GM21381 (cell line): ENCODE data around the gene MEX3D.
A peak's percentile ranks its signal among the peaks of the same experiment; 100 is the strongest.
"Not testable (repeated sequence)": the region's sequence is repeated elsewhere in the genome, so short reads cannot be mapped to it uniquely, and the experiment has no call there.

Experiments
- ATAC-seq: cut with Tn5 transposase; IDR thresholded peaks from one replicate; pipeline ENCODE4 v1.9.1; 2021; ENCODE audit warnings: mild to moderate bottlenecking, moderate library complexity; ENCODE audit not compliant: unreplicated experiment

Gene MEX3D

DNA sequence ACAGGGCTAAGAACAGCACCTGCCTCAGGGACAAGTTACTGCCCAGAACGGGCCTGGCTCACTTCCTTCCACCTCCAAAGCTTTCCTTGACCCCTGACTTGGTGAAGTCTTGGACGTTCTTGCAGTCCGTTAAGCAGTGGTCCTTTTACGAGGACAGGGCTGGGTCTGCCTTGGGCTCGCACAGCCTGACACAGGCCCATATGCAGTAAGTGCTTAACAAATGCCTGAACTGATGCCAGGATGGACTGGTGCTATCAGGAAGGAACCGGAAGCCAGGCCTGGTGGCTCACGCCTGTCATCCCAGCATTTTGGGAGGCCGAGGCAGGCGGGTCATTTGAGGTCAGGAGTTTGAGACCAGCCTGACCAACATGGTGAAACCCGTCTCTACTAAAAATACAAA lies 46.1 kb downstream of the MEX3D start:
- ATAC-seq: no peak

DNA sequence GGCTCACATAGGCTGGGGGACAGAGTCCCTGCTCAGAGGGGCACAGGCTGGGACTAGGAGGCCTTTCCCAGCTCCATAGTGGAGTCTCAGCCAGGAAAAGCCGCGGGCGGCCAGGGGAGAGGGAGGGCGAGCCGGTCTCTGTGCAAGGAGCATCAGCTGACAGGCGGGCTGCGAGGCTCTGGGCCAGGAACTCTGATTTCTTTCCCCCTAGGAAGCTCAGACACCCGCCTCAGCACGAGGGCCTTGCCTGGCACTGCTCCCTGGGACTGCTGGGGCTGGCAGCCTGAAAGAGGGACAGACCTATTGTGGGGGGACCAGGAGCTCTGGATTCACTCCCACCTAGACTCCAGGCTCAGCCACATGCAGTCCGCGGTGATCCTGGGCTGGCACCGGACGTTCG lies 46.5 kb downstream of the MEX3D start:
- ATAC-seq: no peak

DNA sequence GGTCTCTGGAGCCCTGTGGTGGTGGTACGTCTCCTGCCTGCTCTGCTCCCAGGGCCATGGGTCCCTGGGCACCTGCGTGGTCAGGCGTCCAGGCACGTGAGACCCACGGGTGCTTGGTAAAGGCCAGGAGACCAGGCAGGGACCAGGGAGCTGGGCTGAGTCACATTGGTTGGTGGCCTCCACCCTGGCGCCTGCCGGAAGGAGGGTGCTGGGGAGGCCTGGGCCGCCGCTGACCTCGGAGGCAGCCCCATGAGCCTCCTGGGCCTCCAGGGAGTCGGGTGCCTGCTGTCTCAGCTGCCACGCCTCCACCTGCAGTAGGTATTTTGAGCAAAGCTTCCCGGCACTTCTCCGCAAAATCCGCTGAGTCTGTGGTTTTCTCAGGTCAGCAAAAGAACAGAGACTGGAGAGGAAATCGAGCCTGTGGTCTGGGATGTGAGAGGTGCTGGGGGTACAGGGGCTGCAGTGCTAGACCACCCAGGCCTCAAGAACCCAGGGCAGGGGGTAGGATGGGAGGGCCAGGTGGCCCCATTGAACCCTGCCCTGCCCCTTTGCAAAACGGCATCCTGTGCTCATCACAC lies 47.8 kb downstream of the MEX3D start:
- no peak for ATAC-seq

DNA sequence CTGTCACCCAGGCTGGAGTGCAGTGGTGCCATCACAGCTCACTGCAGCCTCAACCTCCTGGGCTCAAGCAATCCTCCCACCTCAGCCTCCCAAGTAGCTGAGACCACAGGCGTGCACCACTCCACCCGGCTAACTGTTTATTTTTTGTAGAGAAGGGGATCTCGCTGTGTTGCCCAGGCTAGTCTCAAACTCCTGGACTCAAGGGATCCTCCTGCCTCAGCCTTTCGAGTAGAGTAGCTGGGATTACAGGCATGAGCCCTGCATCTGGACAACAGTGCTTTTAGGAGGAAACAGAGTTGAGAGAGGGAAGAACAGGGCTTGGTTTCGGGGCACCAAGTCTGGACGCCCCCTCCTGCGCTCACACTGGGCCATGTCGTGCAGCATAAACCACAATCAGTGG lies 48.3 kb downstream of the MEX3D start:
- ATAC-seq: not testable (repeated sequence)

DNA sequence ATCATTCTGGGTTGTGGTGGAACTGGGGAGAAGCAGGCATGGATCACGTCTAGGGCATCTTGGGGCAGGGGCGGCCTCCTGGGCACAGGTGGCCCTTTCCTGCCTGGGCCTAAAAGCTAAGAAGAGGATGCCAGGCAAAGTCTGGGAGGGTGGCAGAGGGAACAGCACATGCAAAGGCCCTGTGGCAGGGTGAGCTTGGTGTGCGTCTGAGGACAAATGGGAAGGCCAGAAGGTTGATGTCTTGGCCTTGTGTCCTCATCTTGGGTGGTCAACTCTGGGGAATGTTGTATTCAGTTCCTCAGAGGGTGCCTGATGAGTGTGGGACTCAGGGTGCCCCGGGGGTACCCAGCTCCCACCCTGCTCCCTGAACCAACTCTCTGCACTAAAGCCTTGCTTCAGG lies 49.7 kb downstream of the MEX3D start:
- no peak for ATAC-seq

DNA sequence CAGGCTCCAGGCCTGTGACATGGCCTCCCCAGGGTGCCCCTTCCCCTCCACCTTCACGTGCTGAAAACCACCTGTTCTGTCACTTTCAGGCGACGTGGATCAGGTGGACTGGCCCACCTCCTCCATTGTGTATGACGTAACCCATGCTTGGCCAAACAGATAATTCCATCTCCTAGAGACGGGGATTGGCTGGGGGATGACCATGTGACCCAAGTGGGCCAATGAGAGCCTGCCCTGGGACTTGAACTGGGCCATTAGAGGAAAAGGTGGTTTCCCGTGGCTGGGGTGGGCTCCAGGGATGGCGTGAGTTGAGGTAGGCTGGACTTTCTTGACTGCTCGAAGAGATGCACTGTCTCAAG lies 51.8 kb downstream of the MEX3D start:
- no peak for ATAC-seq

DNA sequence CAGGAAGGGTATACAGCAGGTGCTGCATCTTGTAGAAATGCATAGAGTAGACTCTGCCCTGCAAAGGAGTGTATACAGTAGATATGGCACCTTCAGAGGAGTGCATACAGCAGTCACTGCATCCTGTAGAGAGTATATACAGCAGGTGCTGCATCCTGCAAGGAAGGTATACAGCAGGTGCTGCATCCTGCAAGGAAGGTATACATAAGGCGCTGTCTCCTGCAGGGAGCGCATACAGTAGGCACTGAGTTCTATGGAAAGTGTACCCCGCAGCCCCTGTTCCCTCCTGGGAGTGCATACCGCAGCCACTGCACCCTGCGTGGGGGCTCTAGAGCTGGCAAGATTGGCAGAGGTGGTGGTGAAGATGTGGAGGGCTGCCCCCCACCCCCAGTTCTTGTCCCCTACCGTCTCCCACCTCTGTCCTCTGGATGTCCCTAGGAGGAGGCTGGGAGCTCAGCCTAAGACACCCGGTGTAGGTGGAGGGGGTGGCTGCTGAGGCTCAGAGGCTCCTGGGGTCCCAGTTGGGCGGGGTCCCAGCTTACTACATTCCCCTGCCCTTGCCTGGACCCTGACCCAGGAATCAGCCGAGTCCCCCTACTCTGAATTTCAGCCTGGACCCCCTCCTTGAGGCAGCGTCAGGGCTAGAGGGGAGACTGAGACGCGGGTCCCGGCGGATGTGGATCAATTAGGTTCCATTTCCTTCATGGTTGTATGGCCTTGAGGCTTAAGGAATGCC lies 53.0 kb downstream of the MEX3D start:
- no peak for ATAC-seq

DNA sequence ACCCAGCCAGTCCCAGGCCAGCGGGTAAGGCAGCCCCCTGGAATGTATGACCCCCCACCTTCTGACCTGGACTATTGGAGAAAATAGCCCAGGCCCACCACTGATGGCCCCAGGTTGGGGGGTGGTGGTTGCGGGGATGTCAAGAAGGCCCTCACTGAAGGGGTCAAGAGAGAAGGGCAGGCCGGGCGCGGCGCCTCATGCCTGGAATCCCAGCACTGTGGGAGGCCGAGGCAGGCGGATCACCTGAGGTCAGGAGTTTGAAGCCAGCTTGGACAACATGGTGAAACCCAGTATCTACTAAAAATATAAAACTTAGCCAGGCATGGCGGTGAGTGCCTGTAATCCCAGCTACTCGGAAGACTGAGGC lies 53.8 kb downstream of the MEX3D start:
- no peak for ATAC-seq

DNA sequence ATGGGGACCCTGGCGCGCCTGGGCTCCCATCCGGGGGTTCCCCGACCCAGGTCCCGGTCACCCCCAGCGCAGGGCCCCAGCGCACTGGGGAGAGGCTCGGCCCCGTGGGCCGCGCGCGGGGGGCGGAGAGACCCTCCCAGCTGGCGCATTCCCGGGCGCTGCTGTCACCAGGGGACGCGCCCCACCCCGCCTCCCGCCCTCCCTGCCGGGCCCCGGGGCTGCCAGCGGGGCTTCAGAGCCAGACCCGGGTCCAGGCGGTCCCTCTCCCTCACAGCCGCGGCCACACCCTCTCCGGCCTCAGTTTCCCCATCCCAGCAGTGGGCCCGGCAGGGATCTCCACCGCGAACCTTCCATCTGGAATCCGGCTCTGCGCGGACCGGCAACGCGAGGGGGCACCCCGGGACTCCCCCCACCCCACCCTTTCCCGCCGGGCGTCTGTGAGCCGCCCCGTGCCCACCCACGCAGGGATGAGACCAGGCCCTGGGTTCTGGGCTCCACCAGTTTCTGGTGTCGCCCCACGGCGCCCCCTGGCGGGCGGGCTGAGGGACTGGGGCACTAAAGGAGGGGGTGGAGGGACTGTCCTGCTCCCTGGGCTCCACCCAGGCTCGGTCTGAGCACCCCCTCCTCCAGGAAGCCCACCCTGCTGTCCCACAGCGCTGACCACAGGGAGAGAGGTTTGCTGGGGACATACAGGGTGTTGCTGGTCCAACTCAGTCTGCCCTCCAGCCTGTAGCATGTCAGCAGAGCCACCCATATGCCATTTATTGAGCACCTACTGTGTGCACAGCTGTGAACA lies 54.4 kb downstream of the MEX3D start:
- no peak for ATAC-seq

DNA sequence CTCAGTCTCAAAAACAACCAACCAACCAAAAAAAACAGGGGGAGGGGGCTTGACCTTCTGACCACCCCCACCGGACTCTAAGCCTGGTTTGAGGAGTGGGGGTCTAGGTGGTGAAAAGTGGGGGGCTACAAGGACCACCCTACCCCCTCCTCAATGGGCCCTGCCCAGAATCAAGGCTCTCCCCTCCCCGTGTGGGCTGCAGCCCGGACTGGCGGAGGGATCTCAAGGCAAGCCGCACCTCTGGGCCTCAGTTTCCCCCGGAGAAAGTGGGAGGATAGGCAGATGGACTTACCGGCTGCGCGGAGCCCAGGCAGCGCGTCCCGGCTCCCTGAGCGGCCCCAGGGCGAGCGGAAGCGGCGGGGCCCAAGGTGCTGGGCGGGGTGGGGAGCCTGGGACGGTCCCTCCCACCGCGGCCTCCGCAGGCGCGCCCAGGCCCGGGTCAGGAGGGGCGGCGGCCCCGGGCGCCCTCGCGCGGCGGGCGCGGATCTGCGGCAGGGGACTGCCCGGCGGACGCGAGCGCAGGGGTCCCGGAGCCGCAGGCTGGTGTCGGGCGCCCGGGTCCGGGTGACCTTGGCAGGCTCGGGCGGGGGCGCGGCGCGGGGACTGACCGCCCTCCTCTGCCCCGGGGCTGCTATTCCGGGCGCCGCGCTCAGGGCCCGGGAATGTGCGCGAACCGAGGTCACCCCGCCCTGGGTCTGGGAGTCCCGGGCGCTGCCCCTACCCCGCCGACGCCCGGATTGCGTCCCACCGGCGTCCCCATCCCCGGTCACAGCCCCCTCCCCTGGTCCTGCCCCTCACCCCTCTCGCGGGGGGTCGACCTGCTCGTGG lies 55.2 kb downstream of the MEX3D start, which contains the start of gene ADAMTSL5:
TSS of gene ADAMTSL5 (minus strand) at position 349 of the 828 bp plus-strand sequence. CDS start 2,076 bp downstream, outside the sequence.
- no peak for ATAC-seq

DNA sequence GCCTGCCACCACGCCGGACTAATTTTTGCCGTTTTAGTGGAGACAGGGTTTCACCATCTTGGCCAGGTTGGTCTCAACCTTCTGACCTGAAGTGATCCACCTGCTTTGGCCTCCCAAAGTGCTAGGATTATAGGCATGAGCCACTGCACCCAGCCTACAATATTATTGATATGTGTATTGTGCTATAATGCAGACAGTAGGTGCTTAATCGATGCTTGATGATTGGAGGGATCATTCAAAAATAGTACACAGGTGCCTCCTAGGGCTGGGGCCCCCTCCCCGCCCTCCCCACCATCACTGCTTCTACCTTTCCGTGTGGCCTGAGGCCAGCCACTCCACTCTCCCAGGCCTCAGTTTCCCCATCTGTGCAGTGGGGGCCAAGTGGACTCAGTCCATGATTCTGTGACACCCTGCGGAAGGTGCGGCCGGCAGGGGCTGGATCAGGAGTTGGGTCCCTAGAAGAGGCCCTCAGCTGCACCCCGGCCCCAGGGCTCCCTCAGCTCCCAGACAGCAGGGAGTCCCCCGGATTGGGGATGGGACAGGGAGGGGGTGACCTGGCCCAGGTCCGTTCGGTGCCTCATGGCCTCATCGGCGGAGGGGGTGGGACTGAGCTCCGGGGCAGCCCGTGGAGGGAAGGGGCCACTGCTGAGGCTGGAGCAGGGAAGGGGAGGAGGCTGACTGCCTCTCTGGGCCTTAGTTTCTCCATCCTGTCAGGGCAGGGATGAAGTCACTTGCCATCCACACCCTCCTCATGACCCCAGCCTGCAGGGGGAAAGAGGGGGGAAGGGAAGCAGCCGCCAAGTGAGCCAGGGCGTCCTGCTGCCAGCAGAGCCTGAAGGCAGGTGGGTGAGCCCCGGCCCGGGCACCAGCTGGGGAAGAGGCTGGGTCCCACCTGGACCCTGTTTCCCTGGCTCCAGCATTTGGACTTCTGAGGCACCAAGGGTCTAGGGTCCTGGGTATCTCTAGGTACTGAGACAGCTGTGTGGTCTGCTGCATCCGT lies 56.5 kb downstream of the MEX3D start:
- ATAC-seq: no peak

DNA sequence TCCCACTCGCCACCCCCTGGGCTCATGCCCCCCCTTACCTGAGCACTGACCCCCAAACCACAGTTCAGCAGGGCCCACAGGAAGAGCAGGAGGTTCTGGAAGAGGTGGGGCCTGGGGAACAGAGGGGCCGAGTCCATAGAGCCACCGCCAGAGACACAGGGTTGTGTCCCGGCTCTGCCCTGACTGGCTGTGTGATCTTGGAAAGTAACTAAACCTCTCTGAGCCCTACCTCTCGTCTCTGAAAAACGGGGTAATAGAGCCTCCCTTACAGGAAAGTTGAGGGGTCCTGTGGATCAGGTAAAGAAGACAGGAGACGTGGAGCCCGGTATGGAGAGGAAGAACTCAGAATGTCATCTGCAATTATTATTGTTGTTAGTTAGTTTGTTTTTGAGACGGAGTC lies 57.3 kb downstream of the MEX3D start:
- ATAC-seq: no peak

DNA sequence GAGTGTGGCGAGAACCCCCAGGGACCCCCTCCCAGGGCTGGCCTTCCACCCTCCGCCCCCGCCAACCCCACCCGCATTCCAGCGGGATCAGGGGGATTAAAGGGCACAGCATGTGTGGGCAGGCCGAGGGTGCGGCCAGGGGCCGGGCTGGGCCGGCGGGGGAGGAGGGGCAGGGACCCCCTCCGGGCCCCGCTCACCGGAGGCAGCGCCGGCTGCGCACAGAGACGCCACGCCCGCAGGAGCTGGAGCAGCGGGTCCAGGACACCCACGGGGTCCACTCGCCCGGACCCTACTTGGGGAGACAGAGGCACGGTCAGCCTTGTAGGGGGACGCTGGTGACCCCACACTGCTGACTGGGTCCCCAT lies 57.7 kb downstream of the MEX3D start:
- ATAC-seq: no peak

DNA sequence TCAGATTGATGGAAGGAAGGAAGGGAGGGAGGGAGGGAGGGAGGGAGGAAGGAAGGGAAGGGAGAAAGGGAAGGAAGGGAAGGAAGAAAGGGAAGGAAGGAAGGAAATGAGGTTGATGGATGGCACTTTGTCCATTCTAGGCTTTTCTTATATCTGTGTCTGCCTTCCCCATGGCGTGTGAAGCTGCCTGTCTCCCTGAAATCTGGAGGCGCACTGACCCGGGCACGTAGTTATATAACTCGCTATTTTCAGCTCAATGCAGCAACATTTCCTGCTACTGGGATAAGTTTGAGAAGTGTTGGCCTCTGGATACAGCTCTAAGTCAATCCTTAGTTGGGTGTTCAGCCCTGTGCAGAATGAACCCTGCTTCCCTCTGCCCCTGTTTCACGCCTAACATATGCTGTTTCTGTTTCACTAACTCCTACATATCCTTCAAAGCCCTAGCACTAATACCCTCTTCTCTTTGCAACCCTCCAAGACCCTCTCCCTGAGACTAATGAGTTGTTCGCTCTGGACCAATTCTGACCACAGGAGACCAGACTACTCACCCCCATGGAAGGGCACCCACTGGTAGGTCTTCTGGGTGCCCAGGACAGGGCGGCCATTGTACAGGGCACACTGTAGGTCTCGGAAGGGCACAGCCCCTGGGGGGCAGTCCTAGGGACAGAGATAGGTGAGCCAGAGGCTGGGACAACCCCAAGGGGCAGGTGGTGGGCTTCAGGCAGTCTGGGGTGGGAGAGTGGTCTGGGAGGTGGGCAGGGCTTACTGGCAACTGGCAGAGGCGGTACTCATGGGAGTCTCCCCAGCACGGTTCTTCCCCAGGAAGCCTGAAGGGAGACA lies 58.3 kb downstream of the MEX3D start:
- ATAC-seq: no peak

DNA sequence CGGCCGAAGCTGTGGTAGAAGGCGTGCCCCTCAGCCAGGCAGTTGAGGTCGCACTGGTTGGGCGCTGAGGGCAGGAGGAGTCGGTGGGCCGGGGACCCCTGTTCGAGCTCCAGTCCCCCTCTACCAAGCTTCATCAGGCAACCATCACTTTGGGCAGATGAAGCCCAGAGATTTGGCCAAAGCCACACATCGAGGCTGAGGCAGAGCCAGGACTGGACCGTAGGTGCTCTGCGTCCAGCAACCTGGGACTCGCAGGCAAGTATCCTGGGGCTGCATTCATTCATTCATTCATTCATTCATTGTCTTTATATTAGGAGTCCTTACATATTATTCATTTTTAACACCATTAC lies 59.6 kb downstream of the MEX3D start:
- ATAC-seq: no peak

DNA sequence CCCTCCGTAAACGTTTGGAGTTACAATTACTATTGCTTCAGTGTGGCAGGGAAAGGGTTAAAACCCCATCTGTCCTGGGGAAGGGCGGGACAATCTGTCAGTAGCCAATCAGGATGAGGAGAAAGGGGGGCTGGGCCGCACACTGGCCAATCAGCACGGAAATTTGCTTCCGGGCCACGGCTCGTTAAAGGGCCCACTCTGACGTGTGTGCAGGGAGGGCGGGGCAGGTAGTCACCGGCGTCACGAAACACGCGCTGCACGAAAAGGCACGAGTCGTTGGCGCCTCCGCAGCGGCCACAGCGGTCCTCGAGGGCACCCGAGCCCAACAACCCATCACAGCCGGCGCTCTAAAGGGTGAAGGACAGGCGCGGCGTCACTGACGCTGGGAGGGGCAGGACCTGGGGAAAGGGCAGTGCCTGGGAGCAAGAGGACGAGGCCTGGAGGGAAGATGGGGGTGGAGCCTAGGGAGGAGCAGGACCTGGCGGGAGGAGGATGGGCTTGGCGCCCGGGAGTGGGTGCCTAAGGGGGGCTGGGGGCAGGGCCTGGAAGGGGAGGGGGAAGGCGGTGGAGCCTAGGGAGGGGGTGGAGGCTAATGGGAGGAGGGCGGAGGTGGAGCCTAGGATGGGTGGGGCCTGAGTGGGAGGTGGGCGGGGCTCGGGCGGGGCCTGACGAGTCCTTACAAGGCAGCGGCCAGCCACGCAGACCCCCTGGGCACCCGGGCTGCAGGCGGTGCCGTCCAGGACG lies 60.2 kb downstream of the MEX3D start:
- ATAC-seq: peak; percentile 78

DNA sequence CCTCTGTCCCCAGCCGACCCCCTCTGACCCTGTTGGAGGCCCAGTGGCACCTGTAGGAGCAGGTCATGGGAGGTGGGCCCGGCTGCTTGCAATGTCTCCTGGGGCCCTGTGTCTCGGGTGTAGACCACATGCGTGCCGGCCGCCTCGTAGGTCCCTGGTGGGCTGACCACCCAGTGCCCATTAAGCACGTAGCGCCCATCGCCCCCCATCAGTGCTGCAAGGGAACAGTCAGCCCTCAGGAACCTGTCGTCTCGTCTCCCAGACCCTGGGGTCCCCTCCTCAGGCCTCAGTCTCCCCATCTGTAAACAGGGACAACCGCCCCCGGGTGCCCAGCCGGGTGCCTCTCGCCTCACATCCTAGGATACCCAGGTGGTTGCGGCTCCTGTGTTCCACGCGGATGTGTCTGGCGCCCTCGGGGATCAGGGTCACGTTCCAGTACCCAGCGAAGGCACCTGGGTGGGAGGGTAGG lies 60.9 kb downstream of the MEX3D start:
- no peak for ATAC-seq
